ENCODE measurements around the gene POLE.

POLE gene

GRCh38 chr12:132669166-132669879 lies 17.8 kb downstream of the POLE start:
- TF ChIP-seq EZH2phosphoT487 (IDR thresholded peaks at IDR 0.05; ENCODE audit: borderline replicate concordance) (no peak), CTCF (conservative IDR thresholded peaks at IDR 0.05; ENCODE audit: low read length) (no peak)
- no peak overlapping the region for H3K4me2 ChIP-seq (ENCODE audit: low read depth, low read length, poor library complexity, severe bottlenecking)
- H2AFZ ChIP-seq (ENCODE audit: low read length): no peak overlapping the region
- H4K20me1 ChIP-seq (ENCODE audit: insufficient read depth, low read length, poor library complexity, severe bottlenecking): no peaks in the 10 kb centered on the region
- H3F3A ChIP-seq (ENCODE audit: low read depth): no peaks in the 10 kb centered on the region
- H3K4me1 ChIP-seq (ENCODE audit: insufficient read depth, low read length, poor library complexity, severe bottlenecking): peaks cover 13% of the 10 kb centered on the region
- H3K27me3 ChIP-seq (ENCODE audit: insufficient read depth, low read length, poor library complexity, severe bottlenecking): no peaks in the 10 kb centered on the region
- peaks cover 86% of the 10 kb centered on the region; the same call in 1 of the 2 replicates for H3K36me3 ChIP-seq (ENCODE audit: insufficient read depth, low read length)
- no peaks in the 10 kb centered on the region for H3K9me2 ChIP-seq (replicated peaks; ENCODE audit: low read depth, low read length)
- no peaks in the 10 kb centered on the region for H3K9me3 ChIP-seq (ENCODE audit: insufficient read depth, low read depth, low read length)
- H3K4me3 ChIP-seq (ENCODE audit: low read length, poor library complexity, severe bottlenecking): no peak overlapping the region
- H3K79me2 ChIP-seq (ENCODE audit: insufficient read depth, low read length): no peaks in the 10 kb centered on the region; the same call in 1 of the 2 replicates
- no peak overlapping the region for H3K9ac ChIP-seq (ENCODE audit: low read depth, low read length, poor library complexity, severe bottlenecking)

- H3K4me1 ChIP-seq (ENCODE audit: insufficient read depth, low read length, poor library complexity, severe bottlenecking): peaks cover 22% of the 10 kb centered on the region
- H3F3A ChIP-seq (ENCODE audit: low read depth): no peaks in the 10 kb centered on the region
- no peak overlapping the region for H3K4me2 ChIP-seq (ENCODE audit: low read depth, low read length, poor library complexity, severe bottlenecking)
- no peak overlapping the region for H2AFZ ChIP-seq (ENCODE audit: low read length)
- peaks cover 88% of the 10 kb centered on the region for H3K36me3 ChIP-seq (ENCODE audit: insufficient read depth, low read length)
- TF ChIP-seq CTCF (conservative IDR thresholded peaks at IDR 0.05; ENCODE audit: low read length): no peak
- no peak for TF ChIP-seq EZH2phosphoT487 (IDR thresholded peaks at IDR 0.05; ENCODE audit: borderline replicate concordance)
- no peaks in the 10 kb centered on the region for H3K9me2 ChIP-seq (replicated peaks; ENCODE audit: low read depth, low read length)
- H3K27me3 ChIP-seq (ENCODE audit: insufficient read depth, low read length, poor library complexity, severe bottlenecking): no peaks in the 10 kb centered on the region
- no peaks in the 10 kb centered on the region for H4K20me1 ChIP-seq (ENCODE audit: insufficient read depth, low read length, poor library complexity, severe bottlenecking)
- H3K79me2 ChIP-seq (ENCODE audit: insufficient read depth, low read length): peaks cover 6% of the 10 kb centered on the region; the same call in 1 of the 2 replicates
- no peak overlapping the region for H3K9ac ChIP-seq (ENCODE audit: low read depth, low read length, poor library complexity, severe bottlenecking)
- no peaks in the 10 kb centered on the region for H3K9me3 ChIP-seq (ENCODE audit: insufficient read depth, low read depth, low read length)
- H3K4me3 ChIP-seq (ENCODE audit: low read length, poor library complexity, severe bottlenecking): no peak overlapping the region
These were observed 18.7 kb downstream of the POLE start for GRCh38 chr12:132668191-132669088.

GRCh38 chr12:132665794-132666193 lies 21.3 kb downstream of the POLE start:
- Histone ChIP-seq H3K4me1 (ENCODE audit: insufficient read depth, low read length, poor library complexity, severe bottlenecking) (peaks cover 48% of the 10 kb centered on the region), H3K9me3 (ENCODE audit: insufficient read depth, low read depth, low read length) (no peaks in the 10 kb centered on the region), H3K9ac (ENCODE audit: low read depth, low read length, poor library complexity, severe bottlenecking) (no peak overlapping the region), H3K4me2 (ENCODE audit: low read depth, low read length, poor library complexity, severe bottlenecking) (no peak overlapping the region), H3K9me2 (replicated peaks; ENCODE audit: low read depth, low read length) (no peaks in the 10 kb centered on the region), H2AFZ (ENCODE audit: low read length) (no peak overlapping the region), H3K4me3 (ENCODE audit: low read length, poor library complexity, severe bottlenecking) (no peak overlapping the region), H3K36me3 (ENCODE audit: insufficient read depth, low read length) (peaks cover 93% of the 10 kb centered on the region), H3F3A (ENCODE audit: low read depth) (no peaks in the 10 kb centered on the region), H3K27me3 (ENCODE audit: insufficient read depth, low read length, poor library complexity, severe bottlenecking) (no peaks in the 10 kb centered on the region), H3K79me2 (ENCODE audit: insufficient read depth, low read length) (peaks cover 14% of the 10 kb centered on the region; the same call in 1 of the 2 replicates), H4K20me1 (ENCODE audit: insufficient read depth, low read length, poor library complexity, severe bottlenecking) (no peaks in the 10 kb centered on the region)
- no peak for TF ChIP-seq CTCF (conservative IDR thresholded peaks at IDR 0.05; ENCODE audit: low read length)
- TF ChIP-seq EZH2phosphoT487 (IDR thresholded peaks at IDR 0.05; ENCODE audit: borderline replicate concordance): no peak
